ENCODE measurements around the gene UQCRHL. TPM values are rescaled to one million over a fixed set of nuclear protein-coding genes. Genes with fewer than 3 reads are reported as not detected.

Gene UQCRHL
- total and polyA plus RNA-seq, 10 of the 15 experiments (the other 5 are each of a cell fraction or from before 2014, with no cell fraction given): 1.4 to 17.3 (median 5.7) TPM

GRCh38 chr1:15852036-15852827, 44.8 kb upstream of the UQCRHL start (continued):
- TF ChIP-seq NR2F1 (conservative IDR thresholded peaks at IDR 0.05) (no peak), EGR1 (IDR thresholded peaks at IDR 0.05; ENCODE audit: borderline replicate concordance in 1 of 2, low read depth in 2 of 2, low read length in 2 of 2) (no peak), ZBED1 (IDR thresholded peaks at IDR 0.05; ENCODE audit: borderline replicate concordance) (no peak), ATF2 (IDR thresholded peaks at IDR 0.05; ENCODE audit: low read length) (peak; percentile 62), NKRF (conservative IDR thresholded peaks at IDR 0.05) (no peak), TBL1XR1 (IDR thresholded peaks at IDR 0.05; ENCODE audit: low read depth, low read length) (no peak), TCF12 (IDR thresholded peaks at IDR 0.05; ENCODE audit: low read depth, low read length) (no peak), JUNB (IDR thresholded peaks at IDR 0.05) (peak; percentile 55; the same call in 1 of the 2 replicates), ZNF274 (IDR thresholded peaks at IDR 0.05; ENCODE audit: insufficient read depth, insufficient read length) (no peak), MTA3 (IDR thresholded peaks at IDR 0.05; ENCODE audit: borderline replicate concordance, low read length) (no peak), ZZZ3 (IDR thresholded peaks at IDR 0.05; ENCODE audit: control insufficient read depth, insufficient read length, low read depth) (no peak), RAD21 (IDR thresholded peaks at IDR 0.05; ENCODE audit: insufficient read depth, low read depth, low read length) (no peak), CHD2 (IDR thresholded peaks at IDR 0.05; ENCODE audit: borderline replicate concordance, low read depth, low read length) (no peak), SREBF2 (IDR thresholded peaks at IDR 0.05; ENCODE audit: low read length) (no peak), SPI1 (IDR thresholded peaks at IDR 0.05; ENCODE audit: borderline replicate concordance, insufficient read depth, low read depth, low read length) (peak; percentile 11; the same call in 1 of the 2 replicates), CREM (IDR thresholded peaks at IDR 0.05; ENCODE audit: low read depth) (peak; percentile 70), E2F4 (IDR thresholded peaks at IDR 0.05; ENCODE audit: low read depth, low read length) (no peak), POU2F2 (IDR thresholded peaks at IDR 0.05; ENCODE audit: borderline replicate concordance, low read depth, low read length) (peak; percentile 57; the same call in 1 of the 3 replicates), KDM1A (IDR thresholded peaks at IDR 0.05; ENCODE audit: borderline replicate concordance) (no peak), NFYB (IDR thresholded peaks at IDR 0.05; ENCODE audit: insufficient read depth, low read depth, low read length) (no peak), EP300 (IDR thresholded peaks at IDR 0.05; ENCODE audit: borderline replicate concordance in 1 of 2, control insufficient read depth in 1 of 2, low read depth in 2 of 2, low read length in 2 of 2) (peak in 1 of 2 experiments; percentile 33; a peak in 1 of 4 replicates), ATF3 (IDR thresholded peaks at IDR 0.05; ENCODE audit: borderline replicate concordance, extremely low read depth, low read depth, low read length) (no peak), IRF3 (IDR thresholded peaks at IDR 0.05) (no peak)
